ENCODE results near the gene ZNF385D.
A peak's percentile ranks its signal among the peaks of the same experiment; 100 is the strongest.

Gene ZNF385D

DNA sequence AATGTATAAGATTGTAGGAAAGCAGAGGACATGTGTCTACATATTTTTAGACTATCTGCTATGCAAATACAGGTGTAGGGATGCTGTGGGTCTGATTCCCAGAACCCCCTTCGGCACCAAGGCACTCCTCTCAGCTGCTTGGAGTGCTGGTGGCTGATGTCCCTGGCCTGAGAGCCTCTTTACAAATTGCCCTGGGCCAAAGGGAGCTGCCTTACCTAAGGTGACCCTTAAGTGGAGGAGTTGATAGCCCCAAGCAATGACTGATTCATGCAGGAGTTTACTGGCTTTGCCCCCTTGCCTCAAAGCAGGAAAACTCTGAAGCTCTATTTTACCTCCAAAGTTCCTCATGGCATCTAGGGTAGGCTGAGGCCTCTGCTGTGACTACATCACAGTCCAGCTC is 83.0 kb downstream of the ZNF385D start:
- no peak for DNase-seq

DNA sequence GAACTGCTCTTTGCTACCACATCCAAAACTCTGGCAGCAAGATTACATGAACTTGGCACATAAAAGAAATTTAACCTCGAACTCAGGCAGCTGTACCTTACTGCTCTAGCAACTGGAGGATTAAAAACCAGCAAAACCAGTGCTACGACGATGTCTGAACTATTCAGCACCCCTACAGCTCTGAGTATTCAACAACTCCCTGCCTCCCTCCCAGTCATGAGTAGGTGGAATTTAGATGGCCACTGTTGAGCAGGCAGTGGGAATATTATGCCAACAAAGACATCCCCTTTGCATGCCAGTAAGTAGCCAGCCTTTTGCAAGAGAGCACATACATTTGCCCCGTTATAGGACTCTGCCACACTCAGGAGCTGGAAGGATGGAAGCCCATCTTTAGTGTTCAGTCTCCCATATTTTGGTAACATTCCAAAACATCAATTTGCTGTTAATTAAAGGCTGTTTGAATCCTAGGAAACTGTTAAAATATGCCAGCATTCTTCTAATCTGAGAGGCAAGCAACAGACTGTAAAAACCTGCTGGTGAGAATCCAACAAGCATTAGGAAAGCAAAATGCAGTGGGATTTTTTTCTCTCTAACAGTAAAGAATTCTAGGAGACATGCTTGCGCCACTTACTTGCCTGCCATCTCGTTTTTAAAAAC is 85.4 kb downstream of the ZNF385D start:
- DNase-seq = no peak

DNA sequence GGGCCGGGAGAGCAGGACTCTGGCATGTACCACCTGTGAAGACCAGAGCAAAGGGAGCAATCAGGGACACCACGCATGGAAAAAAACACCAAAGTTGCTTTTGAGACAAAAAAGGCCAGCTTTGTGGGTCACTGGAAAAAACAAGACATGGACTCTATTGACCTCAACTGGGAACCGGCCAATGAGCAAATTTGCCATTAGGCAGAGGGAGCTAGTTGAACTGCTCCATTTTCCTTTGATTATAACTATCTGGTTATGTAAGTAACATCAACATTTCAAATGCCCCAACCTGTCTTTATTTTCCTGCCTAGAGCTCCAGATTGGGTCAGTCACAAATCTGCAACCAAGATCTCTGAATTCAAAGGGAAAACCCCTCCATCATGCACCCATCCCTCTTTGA is 86.0 kb downstream of the ZNF385D start:
- no peak for DNase-seq

DNA sequence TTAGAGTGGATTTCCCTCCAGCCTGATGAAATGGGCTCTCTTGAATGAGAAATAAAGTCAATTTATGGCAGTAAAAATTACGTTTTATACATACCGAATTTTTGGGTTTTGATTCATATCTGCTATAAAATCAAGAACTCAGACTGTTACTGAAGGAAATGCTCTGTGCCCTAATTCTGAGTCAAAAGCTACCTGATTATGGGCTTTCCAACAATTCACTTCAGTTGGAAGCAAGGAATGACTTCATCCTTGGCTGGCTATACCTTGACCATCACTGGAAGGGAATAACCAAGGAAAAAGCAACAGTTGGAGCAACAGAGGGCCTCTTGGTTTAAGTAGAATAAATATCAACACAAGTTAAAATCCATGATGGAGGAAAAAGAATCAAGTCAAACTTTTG is 88.6 kb downstream of the ZNF385D start:
- DNase-seq = no peak

DNA sequence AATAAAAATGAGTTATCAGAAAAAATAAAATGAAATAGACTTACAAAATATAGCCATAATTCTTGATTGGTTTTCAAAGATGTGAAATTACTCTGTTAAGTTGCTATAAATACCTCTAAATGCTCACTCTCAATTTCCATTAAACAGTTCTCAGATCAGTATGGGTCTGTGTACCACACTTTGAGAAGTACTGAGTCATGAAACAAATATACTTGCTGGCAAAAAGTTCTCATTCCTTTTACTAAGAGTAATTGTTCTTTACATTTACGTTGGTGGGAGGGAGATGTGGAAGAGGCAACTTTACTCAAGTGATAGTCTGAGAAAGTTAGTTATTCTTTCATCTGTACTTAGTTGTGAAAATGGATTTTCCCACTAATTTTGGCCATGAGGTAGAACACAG is 96.3 kb downstream of the ZNF385D start:
- no peak for DNase-seq

DNA sequence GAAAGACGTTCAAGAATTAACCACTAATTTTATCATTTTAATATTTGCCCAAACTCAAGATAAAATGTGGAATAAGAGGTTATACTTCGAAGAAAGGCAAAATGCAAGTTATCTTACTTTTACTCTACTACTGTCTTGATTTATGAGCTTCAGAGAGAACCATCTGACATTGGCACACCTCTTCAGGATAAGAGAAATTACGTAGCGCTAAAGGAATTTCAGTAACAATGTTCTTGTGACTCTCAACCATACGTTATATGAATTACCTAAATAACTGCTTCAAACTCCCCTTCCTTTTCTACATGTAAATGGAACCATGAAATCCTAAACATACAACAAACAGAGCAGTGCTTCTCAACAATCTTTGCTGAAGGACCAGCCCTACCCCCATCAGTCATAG is 96.8 kb downstream of the ZNF385D start:
- DNase-seq = no peak

DNA sequence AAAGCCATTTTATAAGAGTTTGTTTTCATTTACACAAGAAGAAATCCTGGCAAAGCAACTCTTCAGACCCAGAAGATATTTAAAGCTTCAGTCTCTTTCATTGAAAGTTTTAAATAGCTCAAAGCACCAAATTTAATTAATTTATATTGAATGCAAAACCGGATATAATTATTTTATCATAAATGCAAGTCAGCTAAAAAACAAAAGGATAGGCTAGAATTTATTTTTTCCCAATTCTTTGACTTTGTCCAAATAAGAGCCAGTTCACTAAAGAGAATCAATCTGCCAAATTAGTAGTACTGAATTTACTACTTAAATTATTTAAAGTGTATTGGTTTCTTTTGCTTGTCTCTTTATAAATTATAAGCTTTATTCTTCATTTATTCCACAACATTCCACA is 101.5 kb downstream of the ZNF385D start:
- DNase-seq = no peak

DNA sequence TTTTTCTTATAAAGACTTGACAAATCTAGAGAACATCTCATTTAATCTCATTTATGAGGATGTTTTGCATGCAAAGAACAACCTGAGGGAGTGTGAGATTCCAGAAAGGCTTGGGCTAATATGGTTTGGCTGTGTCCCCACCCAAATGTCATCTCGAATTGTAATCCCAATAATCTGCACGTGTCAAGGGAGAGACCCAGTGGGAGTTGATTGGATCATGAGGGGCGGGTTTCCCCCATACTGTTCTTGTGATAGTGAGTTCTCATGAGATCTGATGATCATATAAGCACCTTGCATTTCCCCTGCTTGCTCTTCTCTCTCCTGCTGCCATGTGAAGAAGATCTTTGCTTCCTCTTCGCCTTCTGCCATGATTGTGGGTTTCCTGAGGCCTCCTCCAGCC is 103.0 kb downstream of the ZNF385D start:
- DNase-seq = no peak

DNA sequence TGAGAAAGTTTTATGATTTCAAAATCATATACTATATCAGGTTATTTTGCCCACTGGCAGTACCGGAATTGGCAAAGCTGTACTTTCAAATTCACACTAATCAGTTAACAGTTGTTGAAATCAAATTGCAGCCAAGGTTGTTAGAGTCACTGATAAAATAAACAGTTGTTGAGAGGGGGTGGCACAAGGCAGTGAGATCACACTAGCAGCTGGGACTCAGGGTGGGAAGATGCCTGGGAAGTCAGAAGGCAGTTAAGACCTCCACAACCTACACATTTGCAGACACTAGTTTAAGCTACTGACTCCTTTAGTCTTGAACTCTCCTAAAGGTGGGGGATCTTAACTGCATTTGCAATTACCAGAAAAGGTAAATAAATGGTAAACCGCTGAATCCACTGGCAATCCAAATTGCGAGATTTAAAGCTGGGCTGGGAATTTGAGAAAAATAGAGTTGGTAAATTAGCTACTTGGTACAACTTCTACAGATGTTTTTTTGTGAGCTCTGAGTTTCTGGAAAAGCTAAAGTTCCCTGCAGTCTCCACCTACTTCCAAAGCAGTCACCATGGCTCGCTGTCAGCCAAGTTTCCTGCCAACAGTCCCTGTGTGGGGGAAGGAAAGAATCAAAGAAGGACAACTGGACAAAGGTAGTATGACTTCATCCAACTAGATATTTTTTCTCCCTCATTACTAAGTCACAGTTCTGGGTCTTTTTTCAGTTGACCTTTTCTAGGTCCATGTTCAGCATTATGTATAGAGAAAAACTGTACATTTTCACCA is 105.7 kb downstream of the ZNF385D start:
- DNase-seq = no peak

DNA sequence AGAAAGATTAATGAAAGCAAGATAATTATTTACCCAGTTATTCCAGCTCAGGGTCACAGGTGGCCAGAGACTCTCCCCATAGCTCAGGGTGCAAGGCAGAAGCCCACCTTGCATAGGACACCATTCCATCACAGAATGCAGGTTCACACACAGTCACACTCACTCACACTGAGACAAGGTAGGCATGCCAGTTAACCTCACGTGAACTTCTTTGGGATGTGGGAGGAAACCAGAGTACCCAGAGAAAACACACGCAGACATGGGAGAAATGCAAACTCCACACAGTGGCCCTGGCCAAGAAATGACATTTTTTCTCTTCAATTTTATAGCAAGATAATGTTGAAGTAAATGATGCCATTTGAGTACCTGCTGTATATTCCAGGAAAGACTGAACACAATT is 106.7 kb downstream of the ZNF385D start:
- DNase-seq = no peak

DNA sequence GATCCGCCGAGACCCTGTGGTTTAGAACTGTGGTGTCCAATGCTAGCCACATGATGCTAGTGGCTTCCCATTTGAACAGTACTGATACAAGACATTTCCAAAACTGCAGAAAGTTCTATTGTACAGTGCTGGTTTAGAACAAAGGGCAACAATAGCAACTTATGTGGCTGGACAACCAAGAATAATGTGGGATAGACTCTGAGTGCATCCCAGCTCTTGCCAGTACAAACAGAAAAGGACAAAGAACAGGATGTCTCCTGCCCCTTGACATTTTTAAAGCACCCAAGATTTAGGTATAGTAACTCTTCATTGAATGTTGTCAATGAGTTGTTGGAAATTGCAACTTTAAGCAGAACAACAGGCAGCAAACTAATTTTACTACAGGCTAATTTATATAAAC is 107.3 kb downstream of the ZNF385D start:
- no peak for DNase-seq

DNA sequence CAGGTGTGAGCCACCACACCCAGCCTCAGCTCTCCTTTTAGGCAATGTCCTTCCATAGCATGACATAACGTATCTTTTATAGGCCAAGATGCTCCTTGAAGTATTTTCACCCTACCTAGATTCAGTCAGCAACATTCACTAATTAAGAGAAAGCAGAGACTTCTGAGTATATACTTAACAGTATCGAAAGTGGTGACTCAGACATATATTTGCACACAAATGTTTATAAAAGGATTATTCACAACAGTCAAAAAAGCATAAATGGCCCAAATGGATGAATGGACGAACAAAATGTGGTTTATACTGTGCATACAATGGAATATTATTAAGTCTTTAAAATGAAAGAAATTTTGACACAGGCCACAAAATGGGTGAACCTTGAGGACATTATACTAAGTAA is 108.6 kb downstream of the ZNF385D start:
- no peak for DNase-seq

DNA sequence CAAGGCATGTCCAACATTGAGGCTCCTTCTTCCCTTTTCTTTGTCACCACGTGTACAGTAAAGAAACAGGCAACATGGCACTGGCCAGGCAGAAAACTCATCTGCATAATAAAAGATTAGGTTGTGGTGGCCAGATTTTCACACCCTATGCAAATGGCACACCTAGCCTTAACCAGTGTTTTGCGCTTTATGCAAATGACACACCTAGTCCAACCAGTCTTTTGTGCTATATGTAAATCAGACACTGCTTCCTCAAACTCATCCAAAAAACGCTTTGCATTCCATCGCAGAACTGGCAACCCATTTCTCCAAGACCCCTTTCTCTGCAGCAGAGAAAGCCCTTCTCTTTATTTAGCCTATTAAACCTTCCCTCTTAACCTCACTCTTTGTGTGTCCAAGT is 109.1 kb downstream of the ZNF385D start:
- DNase-seq = no peak

DNA sequence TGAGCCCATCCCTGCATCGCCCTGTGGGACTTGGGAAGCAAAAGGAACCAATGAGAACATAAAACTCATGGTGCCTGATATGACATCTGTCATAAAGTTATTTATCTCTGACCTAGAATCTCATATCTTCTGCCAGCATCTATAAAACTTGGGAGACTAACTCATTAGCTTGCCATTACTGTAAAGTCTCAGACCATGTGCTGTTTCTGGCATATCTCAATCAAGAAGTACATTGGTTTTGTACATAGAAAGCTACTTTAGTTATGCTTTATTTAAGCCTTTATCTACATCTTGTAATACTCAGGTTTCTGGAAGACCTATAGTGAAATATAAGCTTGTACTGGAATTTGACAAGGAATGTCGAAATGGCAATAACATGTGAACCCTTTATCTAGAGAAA is 112.5 kb downstream of the ZNF385D start:
- DNase-seq = no peak

DNA sequence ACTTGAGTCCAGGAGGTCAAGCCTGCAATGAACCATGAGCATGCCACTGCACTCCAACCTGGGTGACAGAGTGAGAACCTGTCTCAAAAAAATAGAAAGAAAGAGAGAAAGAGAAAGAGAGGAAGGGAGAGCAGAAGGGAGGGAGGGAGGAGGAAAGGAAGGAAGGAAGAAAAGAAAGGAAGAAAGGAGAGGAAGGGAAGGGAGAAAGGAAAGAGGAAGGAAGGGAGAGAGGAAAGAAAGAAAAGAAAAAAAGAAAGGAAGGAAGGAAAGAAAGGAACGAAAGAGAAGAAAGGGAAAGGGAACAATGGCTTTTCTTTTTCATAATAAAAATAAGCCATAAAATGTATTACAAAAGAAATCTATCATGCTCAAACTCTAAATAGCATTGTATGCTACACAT is 116.9 kb downstream of the ZNF385D start:
- no peak for DNase-seq

DNA sequence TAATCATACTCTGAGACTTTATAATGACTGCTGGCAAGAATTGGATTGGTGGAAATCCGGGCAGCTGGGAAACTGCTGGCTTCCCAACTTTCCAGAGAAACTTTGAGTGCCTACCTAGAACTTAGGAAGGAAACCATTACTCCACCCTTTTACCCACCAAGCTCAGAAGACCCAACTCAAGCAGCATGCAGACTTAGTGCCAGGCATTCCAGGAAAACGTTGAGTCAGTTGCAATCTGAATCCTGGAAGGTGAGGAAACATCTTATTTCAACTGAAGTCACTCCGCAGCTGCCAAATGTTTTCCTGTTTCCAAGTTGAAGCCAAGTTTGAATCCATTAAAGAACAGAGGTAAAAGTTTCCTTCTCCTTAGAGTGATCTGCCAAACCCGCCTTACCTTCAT is 126.5 kb downstream of the ZNF385D start:
- no peak for DNase-seq

DNA sequence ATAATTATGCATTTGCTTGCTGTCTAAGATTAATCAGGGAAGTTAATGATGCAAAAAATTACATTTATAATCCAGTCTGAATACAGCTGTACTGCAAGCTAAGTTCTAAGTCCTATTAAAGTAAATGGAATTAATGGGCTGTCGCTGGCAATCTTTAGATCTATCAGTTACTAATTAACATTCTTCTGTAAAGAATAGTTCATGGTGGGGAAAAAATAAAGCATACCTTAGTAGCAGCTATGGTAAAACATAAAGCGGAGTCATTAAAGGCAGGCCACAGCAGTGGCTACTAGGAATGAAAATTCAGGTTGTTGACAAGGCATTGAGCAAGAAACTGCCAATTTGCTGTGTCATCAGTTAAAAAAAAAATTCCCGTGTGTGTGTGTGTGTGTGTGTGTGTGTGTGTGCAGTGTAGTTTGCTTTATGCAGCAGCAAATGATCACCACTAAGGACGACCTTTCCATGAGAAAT is 129.8 kb downstream of the ZNF385D start:
- peak; percentile 27 for DNase-seq

DNA sequence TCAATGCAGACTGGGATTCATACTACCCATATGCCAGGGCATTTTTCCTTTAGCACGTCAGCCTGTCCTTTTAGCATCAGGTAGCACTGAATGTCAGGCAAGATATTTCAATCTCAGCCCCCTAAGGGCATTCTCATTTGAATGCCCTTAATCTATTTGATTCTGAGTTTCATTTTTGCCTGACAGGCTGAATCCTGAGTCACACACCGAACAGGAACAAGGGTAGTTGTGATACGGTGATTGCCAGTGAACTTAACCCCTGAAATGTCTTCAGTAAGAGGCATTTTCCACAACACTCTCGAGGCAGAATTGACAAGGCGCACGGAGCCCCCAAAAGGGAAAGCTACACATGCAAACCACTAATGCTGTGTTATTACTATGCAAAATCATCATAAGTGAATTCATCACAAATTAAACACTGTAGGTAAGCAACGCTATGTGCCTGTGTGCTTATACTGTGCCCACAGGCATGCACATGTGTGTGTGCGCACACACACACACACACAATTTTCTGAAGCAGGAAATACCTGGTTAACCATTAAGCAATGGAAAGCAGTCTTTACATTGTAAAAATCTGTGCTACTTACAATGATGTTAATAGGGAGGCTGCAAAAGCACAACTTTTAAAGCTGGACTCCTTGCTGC is 130.4 kb downstream of the ZNF385D start:
- peak; percentile 19 for DNase-seq

DNA sequence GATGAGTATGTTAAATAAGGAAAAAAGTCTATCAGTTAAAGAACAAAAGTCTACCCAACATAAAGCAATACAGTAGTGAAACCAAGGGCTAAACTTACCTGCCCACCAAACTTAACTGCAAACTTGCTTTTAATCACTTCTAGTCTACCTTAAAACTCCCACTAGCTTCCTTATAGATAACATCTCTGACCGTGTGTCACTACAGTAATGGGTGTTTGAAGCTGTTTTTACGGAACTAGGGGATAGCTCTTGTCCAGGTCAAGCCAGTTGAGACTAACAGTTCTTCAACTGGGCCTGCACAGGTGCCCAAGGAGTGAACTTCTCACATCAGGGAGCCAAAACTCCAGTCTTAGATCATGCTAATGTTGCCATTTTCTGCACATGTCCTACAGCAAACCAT is 132.3 kb downstream of the ZNF385D start:
- DNase-seq = no peak

DNA sequence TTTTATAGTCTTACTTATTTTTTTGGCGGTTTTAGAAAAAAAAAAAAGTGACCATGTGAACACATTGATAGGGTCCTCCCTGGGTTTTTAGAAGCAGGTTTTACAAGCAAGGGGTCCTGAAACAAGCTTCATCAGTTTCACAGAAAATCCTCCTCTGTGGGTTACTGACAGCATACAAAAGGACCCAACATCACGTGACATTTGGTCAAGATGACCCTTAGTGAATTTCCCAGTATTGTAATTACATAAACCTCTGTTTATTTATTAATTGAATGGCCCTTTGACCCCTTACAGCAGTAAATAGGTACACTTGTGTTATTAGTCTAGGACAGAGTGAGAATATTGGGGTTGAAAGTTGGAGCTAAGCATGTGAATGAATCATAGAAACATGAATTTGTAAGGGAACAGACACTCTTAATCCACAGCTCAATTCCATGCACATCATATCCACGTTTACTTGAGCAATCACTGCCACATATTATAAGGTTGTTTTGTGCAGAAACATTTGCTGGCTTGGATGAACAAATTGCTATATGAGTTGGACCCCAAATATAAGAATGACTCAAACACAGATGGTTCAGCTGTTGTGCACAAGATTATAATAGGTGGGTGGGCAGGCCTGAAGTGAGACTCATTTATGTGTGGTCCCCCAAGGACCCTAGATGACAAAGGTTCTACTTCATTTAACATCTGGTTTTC is 137.5 kb downstream of the ZNF385D start:
- DNase-seq = no peak

DNA sequence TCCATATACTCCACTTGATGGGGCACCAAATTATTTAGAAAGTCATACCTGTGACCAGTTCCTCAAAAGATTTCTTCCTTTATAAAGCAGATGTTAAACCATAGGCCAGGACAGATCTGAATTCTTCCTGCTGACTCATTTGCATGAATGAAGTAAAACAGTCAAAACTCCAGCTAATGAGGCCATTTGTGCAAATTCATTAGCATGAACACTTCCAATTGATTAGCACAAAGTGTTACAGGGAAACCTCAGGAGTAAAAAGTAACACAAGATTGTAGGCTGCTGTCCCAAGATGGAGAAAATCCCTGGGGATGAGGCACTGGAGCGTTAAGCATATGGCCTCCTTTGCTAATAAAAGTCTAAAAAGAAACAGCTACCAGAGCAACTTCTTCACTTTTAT is 149.8 kb downstream of the ZNF385D start:
- no peak for DNase-seq

DNA sequence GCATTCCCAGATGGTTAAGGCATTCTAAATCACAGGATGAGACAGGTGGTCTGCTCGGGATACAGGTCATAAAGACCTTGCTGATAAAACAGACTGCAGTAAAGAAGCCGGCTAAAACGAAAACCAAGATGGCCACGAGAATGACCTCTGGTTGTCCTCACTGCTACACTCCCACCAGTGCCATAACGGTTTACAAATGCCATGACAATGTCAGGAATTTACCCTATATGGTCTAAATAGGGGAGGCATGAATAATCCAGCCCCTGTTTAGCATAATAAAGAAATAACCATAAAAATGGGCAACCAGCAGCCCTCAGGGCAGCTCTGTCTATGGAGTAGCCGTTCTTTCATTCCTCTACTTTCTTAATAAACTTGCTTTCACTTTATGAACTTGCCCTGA is 151.1 kb downstream of the ZNF385D start:
- no peak for DNase-seq

DNA sequence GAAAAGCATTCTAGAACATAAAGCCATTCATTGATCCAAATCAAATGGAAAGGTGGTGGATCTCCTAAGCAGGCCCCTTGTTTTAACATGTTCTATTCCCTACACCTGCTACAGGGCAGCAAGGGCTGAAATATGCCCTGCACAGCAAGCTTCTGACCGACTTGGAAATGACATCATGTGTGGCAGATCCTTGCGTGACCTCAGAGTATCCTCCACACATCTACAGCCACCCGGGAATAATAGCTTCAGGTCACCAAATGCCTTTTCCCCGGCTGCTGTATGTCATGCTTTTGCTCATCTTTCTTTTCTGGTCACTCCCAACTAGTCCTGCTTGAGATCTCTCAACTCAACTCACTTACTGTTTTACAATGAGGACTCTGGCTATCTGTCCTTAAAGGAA is 158.2 kb downstream of the ZNF385D start:
- no peak for DNase-seq

DNA sequence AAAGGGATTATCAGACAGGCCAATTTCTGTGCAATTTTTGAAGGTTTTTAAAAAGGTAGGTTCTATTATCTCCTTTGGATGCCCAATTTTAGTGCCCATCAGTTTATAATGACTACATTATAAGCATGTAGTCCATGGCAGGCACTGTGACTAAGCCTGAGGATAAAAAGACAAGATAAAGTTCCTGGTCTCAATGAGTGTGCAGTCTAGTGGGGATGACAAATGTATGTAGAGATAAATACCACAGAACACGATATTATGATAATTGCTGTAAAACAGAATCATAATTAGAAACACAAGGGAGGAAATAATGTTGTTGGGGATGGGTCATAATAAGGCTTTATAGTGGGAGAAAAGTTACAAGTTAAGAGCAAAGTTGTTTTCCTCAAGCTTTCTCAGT is 163.1 kb downstream of the ZNF385D start:
- DNase-seq = peak; percentile 48
